Coronary artery (tissue), 2 donors: ENCODE results near the gene GRID2.

Experiments
- DNase-seq: peaks from one replicate; pipeline ENCODE4 v3.0.0-alpha.2; 2017; ENCODE audit warnings: low spot score
- H3K27ac ChIP-seq, 2 donors: fragments of 200-600 bp; sonication (generic); one replicate each; pipeline ENCODE4 v1.5.1; 2016 to 2019
- H3K4me3 ChIP-seq: fragments of 200-600 bp; sonication (generic); 2 replicates; pipeline ENCODE4 v1.5.1; 2016; ENCODE audit warnings: mild to moderate bottlenecking, moderate library complexity
- CTCF ChIP-seq: fragments of 200-600 bp; sonication (generic); IDR thresholded peaks from one replicate; pipeline ENCODE4 v1.5.1; 2019; ENCODE audit warnings: antibody characterized with exemption

GRID2 gene

GRCh38 chr4:92825256-92825655 is 521.5 kb downstream of the GRID2 start:
- Histone ChIP-seq H3K4me3 (no peak overlapping the region), H3K27ac (no peak overlapping the region)
- no peak for DNase-seq
- no peak for TF ChIP-seq CTCF

GRCh38 chr4:92825791-92826190 is 522.0 kb downstream of the GRID2 start:
- Histone ChIP-seq H3K27ac (no peak overlapping the region), H3K4me3 (no peak overlapping the region)
- no peak for DNase-seq
- TF ChIP-seq CTCF = no peak

- Histone ChIP-seq H3K27ac (no peak overlapping the region), H3K4me3 (no peak overlapping the region)
- TF ChIP-seq CTCF = no peak
- no peak for DNase-seq
These were observed 527.0 kb downstream of the GRID2 start for GRCh38 chr4:92830771-92831170.

- no peak for DNase-seq
- TF ChIP-seq CTCF = no peak
- no peak overlapping the region for H3K27ac ChIP-seq
- H3K4me3 ChIP-seq = no peak overlapping the region
These were observed 537.1 kb downstream of the GRID2 start for GRCh38 chr4:92840880-92841279.

- no peak for DNase-seq
- H3K27ac ChIP-seq = no peak overlapping the region
- no peak overlapping the region for H3K4me3 ChIP-seq
- TF ChIP-seq CTCF = no peak
These were observed 540.0 kb downstream of the GRID2 start for GRCh38 chr4:92843784-92844183.

- H3K4me3 ChIP-seq = no peak overlapping the region
- TF ChIP-seq CTCF = no peak
- DNase-seq = no peak
- no peak overlapping the region for H3K27ac ChIP-seq
These were observed 543.3 kb downstream of the GRID2 start for GRCh38 chr4:92847026-92847425.

GRCh38 chr4:92862509-92862908 is 558.7 kb downstream of the GRID2 start:
- no peak overlapping the region for H3K4me3 ChIP-seq
- TF ChIP-seq CTCF = no peak
- DNase-seq = no peak
- H3K27ac ChIP-seq = no peak overlapping the region
